T-cell (primary cell): ENCODE data around the gene SRPK3. TPM values are rescaled to one million over a fixed set of nuclear protein-coding genes. Genes with fewer than 3 reads are reported as not detected.

Experiments used
- ATAC-seq, 4 experiments: fragments of 200-7000 bp in 3 of 4; fragments of 150-1000 bp in 1 of 4; cut with Tn5 transposase; replicated peaks in 1 of 4; 1 replicate in 3 of 4; 2 replicates in 1 of 4; pipeline ENCODE4 v1.10.0; 2021; ENCODE audit warnings: moderate library complexity in 3 of 4, mild to moderate bottlenecking in 2 of 4, moderate number of reproducible peaks in 1 of 4
- CTCF ChIA-PET, 2 donors: fragments of 300-600 bp; sonication (Branson Sonifier 250); formaldehyde crosslinking; loops; one replicate each; lab custom pipeline; 2022; ENCODE audit warnings: antibody characterized with exemption in 2 of 2; lab: Charles Lee
- POLR2A ChIA-PET, 2 donors: fragments of 300-600 bp; sonication (Branson Sonifier 250); formaldehyde crosslinking; loops; one replicate each; lab custom pipeline; 2022; ENCODE audit warnings: antibody characterized with exemption in 2 of 2; lab: Charles Lee
- DNase-seq, 35 experiments: peaks; one replicate each; pipeline versions ENCODE4 v3.0.0 to v3.0.0-alpha.2; 2013 to 2023
- H3K27ac ChIP-seq: one replicate; pipeline ENCODE4 v1.5.1; 2013; ENCODE audit warnings: low read length
- H3K27me3 ChIP-seq, 2 experiments: replicated peaks in 1 of 2; 1 replicate in 1 of 2; 2 replicates in 1 of 2; pipeline versions ENCODE4 v1.6.1 to v1.7.0; 2013; ENCODE audit warnings: low read length in 1 of 2, mixed read lengths in 1 of 2; ENCODE audit not compliant: control insufficient read depth in 2 of 2, insufficient read depth in 2 of 2; ENCODE audit errors: extremely low read depth in 1 of 2
- H3K36me3 ChIP-seq, 2 donors: 1 replicate in 1 of 2; 2 replicates in 1 of 2; pipeline versions ENCODE4 v1.6.1 to v1.7.0; 2013; ENCODE audit warnings: low read length in 1 of 2; ENCODE audit not compliant: control insufficient read depth in 2 of 2, insufficient read depth in 1 of 2; ENCODE audit errors: extremely low read depth in 1 of 2
- H3K4me1 ChIP-seq, 2 experiments: 1 replicate in 1 of 2; 2 replicates in 1 of 2; pipeline versions ENCODE4 v1.6.1 to v1.7.0; 2013; ENCODE audit warnings: low read length in 2 of 2, mixed read lengths in 1 of 2; ENCODE audit not compliant: insufficient read depth in 2 of 2, control insufficient read depth in 1 of 2; ENCODE audit errors: extremely low read depth in 1 of 2
- H3K4me3 ChIP-seq, 2 donors: 1 replicate in 1 of 2; 2 replicates in 1 of 2; pipeline versions ENCODE4 v1.5.1 to v1.7.0; 2013; ENCODE audit warnings: mild to moderate bottlenecking in 2 of 2, low read length in 1 of 2, moderate library complexity in 1 of 2; ENCODE audit not compliant: control insufficient read depth in 1 of 2; ENCODE audit errors: extremely low read depth in 1 of 2
- H3K9me3 ChIP-seq: 2 replicates; pipeline ENCODE4 v1.7.0; 2013
- H3K27ac Mint-ChIP-seq, 2 donors: one replicate each; pipeline ENCODE4 v1.8.0; 2020 to 2021; ENCODE audit warnings: mild to moderate bottlenecking in 2 of 2, mixed read lengths in 2 of 2
- H3K27me3 Mint-ChIP-seq, 2 donors: one replicate each; pipeline ENCODE4 v1.8.0; 2021 to 2022; ENCODE audit warnings: mixed read lengths in 2 of 2
- H3K36me3 Mint-ChIP-seq: one replicate; pipeline ENCODE4 v1.8.0; 2021; ENCODE audit warnings: mixed read lengths
- H3K4me1 Mint-ChIP-seq, 3 donors: one replicate each; pipeline ENCODE4 v1.8.0; 2020 to 2022; ENCODE audit warnings: mixed read lengths in 3 of 3, mild to moderate bottlenecking in 1 of 3
- H3K4me3 Mint-ChIP-seq, 3 donors: one replicate each; pipeline ENCODE4 v1.8.0; 2020 to 2022; ENCODE audit warnings: mild to moderate bottlenecking in 3 of 3, mixed read lengths in 3 of 3, moderate library complexity in 3 of 3
- H3K9me3 Mint-ChIP-seq, 3 donors: one replicate each; pipeline ENCODE4 v1.8.0; 2020 to 2022; ENCODE audit warnings: mixed read lengths in 3 of 3
- WGBS: methylation state at CpG from one replicate; pipeline ENCODE4 v1.1.5; 2013; ENCODE audit warnings: missing lambda C conversion rate; ENCODE audit not compliant: insufficient coverage; 5-methylcytosine and 5-hydroxymethylcytosine counted together
- total RNA-seq, 35 experiments: library from RNA in 6 of 35; stranded (reverse) in 6 of 35; fragments of 120-200 nt in 1 of 35; gene quantifications; one replicate each; pipeline versions ENCODE4 v1.2.1 to v1.2.4 and lab custom pipeline; 2013 to 2026

SRPK3 gene
- total RNA-seq, 5 donors from 2014 or later (not counting 1 experiment from before 2014, with no cell fraction given): not detected

- H3K4me1 ChIP-seq: peaks cover 0 to 12% of the 10 kb centered on the region in 2 experiments
- 93% methylated on average over 8 of the region's 23 CpGs for WGBS
- H3K36me3 ChIP-seq: no peaks in the 10 kb centered on the region
- H3K4me3 ChIP-seq: no peak overlapping the region
- ChIA-PET CTCF (no interaction called here), POLR2A (no interaction called here)
- peaks cover 4 to 8% (median 7%) of the 10 kb centered on the region in 3 donors for H3K4me1 Mint-ChIP-seq
- H3K9me3 ChIP-seq: no peaks in the 10 kb centered on the region
- no peak for ATAC-seq
- no peaks in the 10 kb centered on the region for H3K27me3 ChIP-seq
- no peak overlapping the region for H3K4me3 Mint-ChIP-seq
- no peaks in the 10 kb centered on the region for H3K36me3 Mint-ChIP-seq
- no peaks in the 10 kb centered on the region for H3K9me3 Mint-ChIP-seq
- peak in 1 of 35 experiments; percentile 2 for DNase-seq
- no peaks in the 10 kb centered on the region for H3K27me3 Mint-ChIP-seq
- H3K27ac Mint-ChIP-seq: no peak overlapping the region
- H3K27ac ChIP-seq: no peak overlapping the region
These were observed 11.5 kb upstream of the SRPK3 start for GRCh38 chrX:153769158-153769864.

- Mint-ChIP-seq H3K27ac (no peak overlapping the region), H3K4me3 (no peak overlapping the region), H3K27me3 (no peaks in the 10 kb centered on the region), H3K4me1 (peaks cover 4 to 8% (median 7%) of the 10 kb centered on the region in 3 donors), H3K9me3 (no peaks in the 10 kb centered on the region), H3K36me3 (no peaks in the 10 kb centered on the region)
- Histone ChIP-seq H3K36me3 (no peaks in the 10 kb centered on the region), H3K4me3 (no peak overlapping the region), H3K27me3 (no peaks in the 10 kb centered on the region), H3K4me1 (peaks cover 0 to 12% of the 10 kb centered on the region in 2 experiments), H3K9me3 (no peaks in the 10 kb centered on the region), H3K27ac (no peak overlapping the region)
- CTCF ChIA-PET: no interaction called here
- ATAC-seq (no peak), DNase-seq (peak in 1 of 35 experiments; percentile 1)
- WGBS: 90% methylated on average over 7 of the region's 25 CpGs
- POLR2A ChIA-PET: no interaction called here
These were observed 10.8 kb upstream of the SRPK3 start for GRCh38 chrX:153769865-153770600.

- H3K27me3 Mint-ChIP-seq: no peaks in the 10 kb centered on the region
- POLR2A ChIA-PET: no interaction called here
- DNase-seq (no peak), ATAC-seq (no peak)
- Histone ChIP-seq H3K9me3 (no peaks in the 10 kb centered on the region), H3K27me3 (no peaks in the 10 kb centered on the region), H3K4me3 (no peak overlapping the region), H3K4me1 (peaks cover 0 to 12% of the 10 kb centered on the region in 2 experiments), H3K36me3 (no peaks in the 10 kb centered on the region), H3K27ac (no peak overlapping the region)
- H3K36me3 Mint-ChIP-seq: no peaks in the 10 kb centered on the region
- CTCF ChIA-PET: no interaction called here
- 92% methylated on average over 5 of the region's 18 CpGs for WGBS
- H3K27ac Mint-ChIP-seq: no peak overlapping the region
- H3K4me3 Mint-ChIP-seq: no peak overlapping the region
- H3K4me1 Mint-ChIP-seq: peaks cover 4 to 8% (median 7%) of the 10 kb centered on the region in 3 donors
- no peaks in the 10 kb centered on the region for H3K9me3 Mint-ChIP-seq
These were observed 10.0 kb upstream of the SRPK3 start for GRCh38 chrX:153770601-153771414.

- H3K27ac Mint-ChIP-seq: no peak overlapping the region
- Histone ChIP-seq H3K27me3 (no peaks in the 10 kb centered on the region), H3K9me3 (no peaks in the 10 kb centered on the region), H3K4me3 (no peak overlapping the region), H3K36me3 (no peaks in the 10 kb centered on the region), H3K4me1 (peaks cover 0 to 9% of the 10 kb centered on the region in 2 experiments), H3K27ac (no peak overlapping the region)
- no peaks in the 10 kb centered on the region for H3K27me3 Mint-ChIP-seq
- H3K4me1 Mint-ChIP-seq: peaks cover 1 to 4% (median 2%) of the 10 kb centered on the region in 3 donors
- 92% methylated on average over 11 of the region's 37 CpGs for WGBS
- no peaks in the 10 kb centered on the region for H3K36me3 Mint-ChIP-seq
- CTCF ChIA-PET: interaction anchor here in 1 of 2 donors (0.7 kb wide), 1 partner anchor 139 kb away, joined by 7 read pairs; no protein-coding TSS in a partner anchor
- POLR2A ChIA-PET: no interaction called here
- no peak overlapping the region for H3K4me3 Mint-ChIP-seq
- H3K9me3 Mint-ChIP-seq: no peaks in the 10 kb centered on the region
- DNase-seq (peak in 1 of 35 experiments; percentile 1), ATAC-seq (no peak)
These were observed 9.2 kb upstream of the SRPK3 start for GRCh38 chrX:153771415-153772315.

GRCh38 chrX:153772316-153773217, 8.3 kb upstream of the SRPK3 start:
- WGBS: 70% methylated on average over 6 of the region's 21 CpGs
- Histone ChIP-seq H3K27me3 (peaks cover 0 to 4% of the 10 kb centered on the region in 2 experiments), H3K27ac (no peak overlapping the region), H3K4me3 (no peak overlapping the region), H3K4me1 (peaks cover 0 to 9% of the 10 kb centered on the region in 2 experiments), H3K36me3 (no peaks in the 10 kb centered on the region), H3K9me3 (no peaks in the 10 kb centered on the region)
- ATAC-seq (no peak), DNase-seq (peak in 1 of 35 experiments; percentile 1)
- ChIA-PET POLR2A (no interaction called here), CTCF (interaction anchor here in 1 of 2 donors (0.7 kb wide), 2 partner anchors 10 to 138 kb away, joined by 3 to 7 read pairs; no protein-coding TSS in a partner anchor)
- H3K9me3 Mint-ChIP-seq: no peaks in the 10 kb centered on the region
- H3K27me3 Mint-ChIP-seq: no peaks in the 10 kb centered on the region
- no peaks in the 10 kb centered on the region for H3K36me3 Mint-ChIP-seq
- peaks cover 0 to 2% (median 1%) of the 10 kb centered on the region in 3 donors for H3K4me1 Mint-ChIP-seq
- H3K27ac Mint-ChIP-seq: no peak overlapping the region
- no peak overlapping the region for H3K4me3 Mint-ChIP-seq
